Testis (tissue), 3 donors: ENCODE data around the gene ARHGDIA. TPM values are rescaled to one million over a fixed set of nuclear protein-coding genes. Genes with fewer than 3 reads are reported as not detected.

Experiments used
- DNase-seq: peaks from one replicate; pipeline ENCODE4 v3.0.0-alpha.2; 2019
- H3K27ac ChIP-seq, 2 donors: fragments of 200-600 bp; sonication (generic); one replicate each; pipeline ENCODE4 v1.5.1; 2019
- H3K27me3 ChIP-seq: fragments of 200-600 bp; sonication (generic); one replicate; pipeline ENCODE4 v1.5.1; 2019
- H3K36me3 ChIP-seq: fragments of 200-600 bp; sonication (generic); one replicate; pipeline ENCODE4 v1.5.1; 2017; ENCODE audit warnings: low read depth; ENCODE audit errors: missing control alignments
- H3K4me1 ChIP-seq: fragments of 200-600 bp; sonication (generic); one replicate; pipeline ENCODE4 v1.5.1; 2019
- H3K4me3 ChIP-seq, 2 donors: fragments of 200-600 bp; sonication (generic); one replicate each; pipeline ENCODE4 v1.5.1; 2017 to 2019
- H3K9me3 ChIP-seq: fragments of 200-600 bp; sonication (generic); one replicate; pipeline ENCODE4 v1.5.1; 2017
- CTCF ChIP-seq, 3 experiments: fragments of 450-650 bp in 2 of 3; fragments of 200-600 bp in 1 of 3; sonication (generic) in 1 of 3; IDR thresholded peaks; one replicate each; pipeline ENCODE4 v1.5.1; 2016 to 2019; ENCODE audit warnings: antibody characterized with exemption in 3 of 3, mild to moderate bottlenecking in 2 of 3, moderate library complexity in 1 of 3
- POLR2A ChIP-seq: fragments of 450-650 bp; IDR thresholded peaks from one replicate; pipeline ENCODE4 v1.6.1; 2017; ENCODE audit warnings: antibody characterized with exemption, mild to moderate bottlenecking, moderate library complexity
- WGBS, 2 donors: methylation state at CpG; one replicate each; pipeline ENCODE4 v1.1.5; 2018; 5-methylcytosine and 5-hydroxymethylcytosine counted together
- intact Hi-C: fragments of 100-400 bp; cut with DNase I; formaldehyde crosslinking; loops from one replicate; pipeline ENCODE4 v1.15.1; 2023; ENCODE audit warnings: low total_unique reads
- polyA plus RNA-seq: library from polyadenylated mRNA; stranded (reverse); fragments of 350-450 nt; fragmentation: Illumina TruSeq; extraction: RNeasy Lipid Tissue Mini Kit (QIAGEN cat#74804); gene quantifications from one replicate; pipeline ENCODE4 v1.2.3, GENCODE V29; 2014; ENCODE audit warnings: low read depth, low replicate concordance; ENCODE audit not compliant: insufficient read depth
- total RNA-seq, 2 donors: library from RNA; depleted of rRNA; stranded (reverse); fragments of >200 nt; gene quantifications; one replicate each; pipeline ENCODE4 v1.2.3, GENCODE V29; 2016

ARHGDIA gene
- total and polyA plus RNA-seq, 3 donors from 2014 or later = 135 to 201 (median 161) TPM

GRCh38 chr17:81844327-81844851 lies 26.7 kb downstream of the ARHGDIA start:
- no peak for DNase-seq
- Histone ChIP-seq H3K4me1 (no peaks in the 10 kb centered on the region), H3K9me3 (no peaks in the 10 kb centered on the region), H3K4me3 (no peak overlapping the region), H3K27ac (no peak overlapping the region), H3K36me3 (no peaks in the 10 kb centered on the region), H3K27me3 (no peaks in the 10 kb centered on the region)
- intact Hi-C loops = no loop called here
- TF ChIP-seq CTCF (IDR thresholded peaks at IDR 0.05) (no peak), POLR2A (no peak)
- 93 to 95% methylated on average over 13 to 14 of the region's 14 CpGs for WGBS, 2 donors

- no peak overlapping the region for H3K4me3 ChIP-seq
- DNase-seq = no peak
- 91 to 92% methylated on average over 30 of the region's 30 CpGs for WGBS, 2 donors
- TF ChIP-seq POLR2A = no peak
- TF ChIP-seq CTCF (IDR thresholded peaks at IDR 0.05) = no peak
- H3K4me1 ChIP-seq = no peaks in the 10 kb centered on the region
- intact Hi-C loops = no loop called here
- no peak overlapping the region for H3K27ac ChIP-seq
- H3K27me3 ChIP-seq = no peaks in the 10 kb centered on the region
- H3K9me3 ChIP-seq = no peaks in the 10 kb centered on the region
- no peaks in the 10 kb centered on the region for H3K36me3 ChIP-seq
Observed at GRCh38 chr17:81843713-81844326, 27.3 kb downstream of the ARHGDIA start.

GRCh38 chr17:81842725-81843504 lies 28.2 kb downstream of the ARHGDIA start:
- no peak for DNase-seq
- TF ChIP-seq CTCF (IDR thresholded peaks at IDR 0.05) (no peak), POLR2A (no peak)
- Histone ChIP-seq H3K4me3 (no peak overlapping the region), H3K27me3 (no peaks in the 10 kb centered on the region), H3K36me3 (no peaks in the 10 kb centered on the region), H3K9me3 (no peaks in the 10 kb centered on the region), H3K4me1 (no peaks in the 10 kb centered on the region), H3K27ac (no peak overlapping the region)
- WGBS, 2 donors = 58 to 64% methylated on average over 11 to 21 of the region's 21 CpGs
- intact Hi-C loops = no loop called here

DNA sequence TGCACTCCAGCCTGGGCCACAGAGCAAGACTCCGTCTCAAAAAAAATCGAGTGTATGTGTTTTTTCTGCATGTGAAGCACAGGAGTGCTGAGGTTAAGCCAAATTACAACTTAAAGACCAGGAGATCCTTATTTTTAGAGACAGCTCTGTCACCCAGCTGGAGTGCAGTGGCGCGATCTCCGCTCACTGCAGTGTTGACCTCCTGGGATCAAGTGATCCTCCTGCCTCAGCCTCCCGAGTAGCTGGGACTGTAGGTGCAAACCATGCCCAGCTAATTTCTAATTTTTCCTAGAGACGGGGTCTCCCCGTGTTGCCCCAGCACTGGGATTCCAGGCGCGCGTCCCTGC lies 28.8 kb downstream of the ARHGDIA start:
- DNase-seq = no peak
- TF ChIP-seq CTCF (IDR thresholded peaks at IDR 0.05) (no peak), POLR2A (no peak)
- no peak overlapping the region for H3K27ac ChIP-seq
- no peaks in the 10 kb centered on the region for H3K27me3 ChIP-seq
- intact Hi-C loops = no loop called here
- no peaks in the 10 kb centered on the region for H3K9me3 ChIP-seq
- H3K4me1 ChIP-seq = no peaks in the 10 kb centered on the region
- H3K4me3 ChIP-seq = no peak overlapping the region
- no peaks in the 10 kb centered on the region for H3K36me3 ChIP-seq
- 94 to 95% methylated on average over 11 of the region's 11 CpGs for WGBS, 2 donors
